Measurements from ENCODE around the gene ENOX2.

- no peak for TF ChIP-seq CTCF (IDR thresholded peaks at IDR 0.05)
- TF ChIP-seq POLR2A (IDR thresholded peaks at IDR 0.05), result no peak
Measured at GRCh38 chrX:130851569-130851968, 51.4 kb downstream of the ENOX2 start.
